Frontal cortex (tissue), 4 donors: Measurements from ENCODE around the gene C2orf42. TPM values are rescaled to one million over a fixed set of nuclear protein-coding genes. Genes with fewer than 3 reads are reported as not detected.
"Not testable (repeated sequence)": the region's sequence is repeated elsewhere in the genome, so short reads cannot be mapped to it uniquely, and the experiment has no call there.

ENCODE experiments used
- DNase-seq, 2 donors: peaks; one replicate each; pipeline ENCODE4 v3.0.0; 2012; ENCODE audit warnings: low spot score in 2 of 2
- FAIRE-seq: peaks from 2 replicates; lab custom pipeline; 2012; peaks lifted over from hg19 to GRCh38; lab: Jason Lieb, UNC
- total RNA-seq: library from RNA; depleted of rRNA; stranded (reverse); fragments of >200 nt; gene quantifications from one replicate; pipeline ENCODE4 v1.2.3, GENCODE V29; 2014
- donor health status: control.
- donor health status: control.
- donor health status: control.

C2orf42 gene
- 26.5 TPM for total RNA-seq

GRCh38 chr2:70190418-70191243, at the start of gene C2orf42:
TSS of gene C2orf42 (minus strand) at chr2:70191019. CDS start at chr2:70181985, 9,034 bp downstream.
- FAIRE-seq: no peak
- DNase-seq: peak; percentile 83 to 91

GRCh38 chr2:70240599-70240998, 49.8 kb upstream of the C2orf42 start:
- no peak for FAIRE-seq
- no peak for DNase-seq

GRCh38 chr2:70233926-70234325, 43.1 kb upstream of the C2orf42 start:
- no peak for FAIRE-seq
- no peak for DNase-seq

GRCh38 chr2:70226781-70227180, 36.0 kb upstream of the C2orf42 start:
- FAIRE-seq (no peak), DNase-seq (no peak)

- not testable (repeated sequence) for FAIRE-seq, DNase-seq
Observed at GRCh38 chr2:70223305-70223704, 32.5 kb upstream of the C2orf42 start.

- FAIRE-seq: no peak
- no peak for DNase-seq
Observed at GRCh38 chr2:70214953-70215549, 24.2 kb upstream of the C2orf42 start.

- peak; percentile 44 for FAIRE-seq
- no peak for DNase-seq
Observed at GRCh38 chr2:70214365-70214764, 23.5 kb upstream of the C2orf42 start.

- DNase-seq: no peak
- no peak for FAIRE-seq
Observed at GRCh38 chr2:70212298-70212932, 21.6 kb upstream of the C2orf42 start.

GRCh38 chr2:70211595-70211994, 20.8 kb upstream of the C2orf42 start:
- DNase-seq (no peak), FAIRE-seq (no peak)

GRCh38 chr2:70204452-70204851, 13.6 kb upstream of the C2orf42 start:
- FAIRE-seq (no peak), DNase-seq (no peak)

GRCh38 chr2:70203086-70203485, 12.3 kb upstream of the C2orf42 start:
- FAIRE-seq: no peak
- no peak for DNase-seq

GRCh38 chr2:70202236-70202806, 11.5 kb upstream of the C2orf42 start:
- DNase-seq: no peak
- FAIRE-seq: no peak

GRCh38 chr2:70201831-70202230, 11.0 kb upstream of the C2orf42 start:
- FAIRE-seq (no peak), DNase-seq (no peak)

GRCh38 chr2:70201225-70201768, 10.5 kb upstream of the C2orf42 start:
- FAIRE-seq (no peak), DNase-seq (no peak)

- DNase-seq: no peak
- FAIRE-seq: no peak
Observed at GRCh38 chr2:70199320-70199864, 8.6 kb upstream of the C2orf42 start.

GRCh38 chr2:70192516-70192915, 1.7 kb upstream of the C2orf42 start:
- DNase-seq: no peak
- FAIRE-seq: no peak

- FAIRE-seq (no peak), DNase-seq (no peak)
Observed at GRCh38 chr2:70191244-70191735, 471 bp upstream of the C2orf42 start.

- FAIRE-seq (no peak), DNase-seq (no peak)
Observed at GRCh38 chr2:70188460-70188859, 2.4 kb downstream of the C2orf42 start.

- not testable (repeated sequence) for FAIRE-seq, DNase-seq
Observed at GRCh38 chr2:70187170-70187569, 3.6 kb downstream of the C2orf42 start.

- FAIRE-seq: no peak
- no peak for DNase-seq
Observed at GRCh38 chr2:70182689-70183088, 8.1 kb downstream of the C2orf42 start.
